ENCODE data around the gene SIM2. TPM values are rescaled to one million over a fixed set of nuclear protein-coding genes. Genes with fewer than 3 reads are reported as not detected.

Gene SIM2
- total and polyA plus RNA-seq, 2 donors (not counting 1 experiment from before 2014, with no cell fraction given), result not detected

DNA sequence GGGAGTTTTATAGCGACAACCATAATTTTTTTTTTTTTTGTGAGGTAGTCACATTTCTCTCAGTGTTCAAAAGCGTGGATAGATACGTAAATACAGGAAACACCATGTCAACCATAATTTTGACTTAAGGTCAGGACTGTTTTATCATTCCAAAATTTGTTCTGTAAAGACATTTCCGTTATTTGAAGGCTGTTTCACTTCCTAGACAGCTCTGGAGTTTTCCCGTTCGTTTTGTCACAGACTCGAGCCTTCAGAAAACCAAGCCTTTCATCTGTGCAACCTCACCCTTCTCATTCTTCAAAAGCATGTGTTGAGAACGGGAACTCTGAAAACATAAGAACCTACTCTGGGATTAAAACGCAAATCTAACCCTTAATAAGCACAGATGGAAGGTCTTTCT lies 17.9 kb downstream of the SIM2 start:
- Histone ChIP-seq H3K36me3 (replicated peaks in 1 of 2; ENCODE audit: control extremely low read depth in 1 of 2, control insufficient read depth in 1 of 2, extremely low read depth in 1 of 2, insufficient read depth in 2 of 2, low read length in 1 of 2) (no peaks in the 10 kb centered on the region), H3K27ac (ENCODE audit: low read length in 2 of 2) (no peak overlapping the region), H3K4me1 (ENCODE audit: control insufficient read depth in 2 of 2, insufficient read depth in 2 of 2, low read length in 2 of 2) (no peaks in the 10 kb centered on the region), H4K20me1 (ENCODE audit: control insufficient read depth, insufficient read depth, low read length, poor library complexity, severe bottlenecking) (no peaks in the 10 kb centered on the region), H3K4me2 (replicated peaks; ENCODE audit: low read depth, low read length, poor library complexity, severe bottlenecking) (no peak overlapping the region), H3K4me3 (ENCODE audit: control extremely low read depth in 1 of 5, extremely low read depth in 1 of 5, insufficient read depth in 1 of 5, low read depth in 2 of 5, low read length in 4 of 5) (no peak overlapping the region), H3K9ac (ENCODE audit: low read length) (no peak overlapping the region), H2AFZ (ENCODE audit: insufficient read depth, low read depth, low read length, poor library complexity, severe bottlenecking) (no peak overlapping the region), H3K27me3 (replicated peaks in 1 of 4; ENCODE audit: control extremely low read depth in 1 of 4, control insufficient read depth in 3 of 4, insufficient read depth in 4 of 4, low read length in 3 of 4) (peaks cover 0 to 26% (median 10%) of the 10 kb centered on the region in 4 experiments), H3K79me2 (ENCODE audit: control insufficient read depth, insufficient read depth, low read length) (no peaks in the 10 kb centered on the region), H3K9me3 (ENCODE audit: control extremely low read depth in 1 of 3, control insufficient read depth in 2 of 3, insufficient read depth in 1 of 3, low read length in 2 of 3) (no peaks in the 10 kb centered on the region)
- H3K4me3 Mint-ChIP-seq, result no peak overlapping the region
- H3K9me3 Mint-ChIP-seq (ENCODE audit: insufficient read depth), result no peaks in the 10 kb centered on the region
- ATAC-seq (ENCODE audit: low read depth), result no peak
- no peak overlapping the region for H3K27ac Mint-ChIP-seq
- POLR2A ChIA-PET, result no interaction called here
- no peaks in the 10 kb centered on the region for H3K4me1 Mint-ChIP-seq
- intact Hi-C loops (cut with micrococcal nuclease), result no loop called here
- TF ChIP-seq EZH2 (IDR thresholded peaks at IDR 0.05; ENCODE audit: borderline replicate concordance, insufficient read depth, low read depth, low read length, poor library complexity, severe bottlenecking) (no peak), CTCF (IDR thresholded peaks at IDR 0.05) (no peak)
- no peak for DNase-seq
- H3K27me3 Mint-ChIP-seq, result peaks cover 64% of the 10 kb centered on the region
- CTCF ChIA-PET, result no interaction called here
- 53% methylated on average over 7 of the region's 9 CpGs for WGBS (ENCODE audit: insufficient coverage)

- Histone ChIP-seq H3K27ac (ENCODE audit: low read length in 2 of 2) (no peak overlapping the region), H3K4me3 (ENCODE audit: control extremely low read depth in 1 of 5, extremely low read depth in 1 of 5, insufficient read depth in 1 of 5, low read depth in 2 of 5, low read length in 4 of 5) (no peak overlapping the region), H3K9ac (ENCODE audit: low read length) (no peak overlapping the region), H3K36me3 (replicated peaks in 1 of 2; ENCODE audit: control extremely low read depth in 1 of 2, control insufficient read depth in 1 of 2, extremely low read depth in 1 of 2, insufficient read depth in 2 of 2, low read length in 1 of 2) (no peaks in the 10 kb centered on the region), H2AFZ (ENCODE audit: insufficient read depth, low read depth, low read length, poor library complexity, severe bottlenecking) (no peak overlapping the region), H3K4me1 (ENCODE audit: control insufficient read depth in 2 of 2, insufficient read depth in 2 of 2, low read length in 2 of 2) (no peaks in the 10 kb centered on the region), H3K4me2 (replicated peaks; ENCODE audit: low read depth, low read length, poor library complexity, severe bottlenecking) (no peak overlapping the region), H3K9me3 (ENCODE audit: control extremely low read depth in 1 of 3, control insufficient read depth in 2 of 3, insufficient read depth in 1 of 3, low read length in 2 of 3) (no peaks in the 10 kb centered on the region), H3K79me2 (ENCODE audit: control insufficient read depth, insufficient read depth, low read length) (no peaks in the 10 kb centered on the region), H4K20me1 (ENCODE audit: control insufficient read depth, insufficient read depth, low read length, poor library complexity, severe bottlenecking) (no peaks in the 10 kb centered on the region), H3K27me3 (replicated peaks in 1 of 4; ENCODE audit: control extremely low read depth in 1 of 4, control insufficient read depth in 3 of 4, insufficient read depth in 4 of 4, low read length in 3 of 4) (peaks cover 0 to 16% (median 6%) of the 10 kb centered on the region in 4 experiments)
- Mint-ChIP-seq H3K27me3 (peaks cover 58% of the 10 kb centered on the region), H3K9me3 (ENCODE audit: insufficient read depth) (no peaks in the 10 kb centered on the region), H3K4me1 (no peaks in the 10 kb centered on the region), H3K4me3 (no peak overlapping the region), H3K27ac (no peak overlapping the region)
- ATAC-seq (ENCODE audit: low read depth), result no peak
- 78% methylated on average over 6 of the region's 6 CpGs for WGBS (ENCODE audit: insufficient coverage)
- TF ChIP-seq EZH2 (IDR thresholded peaks at IDR 0.05; ENCODE audit: borderline replicate concordance, insufficient read depth, low read depth, low read length, poor library complexity, severe bottlenecking) (no peak), CTCF (IDR thresholded peaks at IDR 0.05) (no peak)
- ChIA-PET POLR2A (no interaction called here), CTCF (no interaction called here)
- DNase-seq, result no peak
- intact Hi-C loops (cut with micrococcal nuclease), result no loop called here
Measured at GRCh38 chr21:36717976-36718375, 19.1 kb downstream of the SIM2 start.

Measured in B cell (primary cell).